Putamen (tissue), 1 donor: Measurements from ENCODE around the gene MOV10L1.

Experiments
- DNase-seq: peaks from one replicate; pipeline ENCODE4 v3.0.0-alpha.2; 2016; ENCODE audit warnings: low spot score

The MOV10L1 gene

GRCh38 chr22:50188356-50188755 lies 98.5 kb downstream of the MOV10L1 start:
- DNase-seq, result no peak

GRCh38 chr22:50189184-50189848 lies 99.5 kb downstream of the MOV10L1 start:
- DNase-seq, result no peak

- DNase-seq, result no peak
Measured at GRCh38 chr22:50189849-50190181, 100.0 kb downstream of the MOV10L1 start.

- no peak for DNase-seq
Measured at GRCh38 chr22:50190182-50190940, 100.6 kb downstream of the MOV10L1 start.

GRCh38 chr22:50190941-50191741 lies 101.3 kb downstream of the MOV10L1 start:
- no peak for DNase-seq

- no peak for DNase-seq
Measured at GRCh38 chr22:50192436-50193204, 102.8 kb downstream of the MOV10L1 start.

- no peak for DNase-seq
Measured at GRCh38 chr22:50193621-50194020, 103.8 kb downstream of the MOV10L1 start.

- no peak for DNase-seq
Measured at GRCh38 chr22:50194037-50194805, 104.4 kb downstream of the MOV10L1 start.

- DNase-seq, result no peak
Measured at GRCh38 chr22:50196256-50196655, 106.5 kb downstream of the MOV10L1 start.

GRCh38 chr22:50197000-50197800 lies 107.4 kb downstream of the MOV10L1 start:
- DNase-seq, result no peak

- DNase-seq, result no peak
Measured at GRCh38 chr22:50197856-50198623, 108.2 kb downstream of the MOV10L1 start.

GRCh38 chr22:50198624-50199017 lies 108.8 kb downstream of the MOV10L1 start:
- no peak for DNase-seq

GRCh38 chr22:50199251-50199721 lies 109.5 kb downstream of the MOV10L1 start:
- peak; percentile 50 for DNase-seq

- DNase-seq, result no peak
Measured at GRCh38 chr22:50199829-50200460, 110.1 kb downstream of the MOV10L1 start.

- DNase-seq, result peak; percentile 91
Measured at GRCh38 chr22:50200461-50201190, 110.8 kb downstream of the MOV10L1 start, which contains the start of gene SELENOO. TSS of gene SELENOO (plus strand) at chr22:50201011. CDS start at chr22:50201037, 26 bp downstream.

GRCh38 chr22:50201191-50202129 lies 111.7 kb downstream of the MOV10L1 start:
- no peak for DNase-seq

- DNase-seq, result no peak
Measured at GRCh38 chr22:50202130-50202666, 112.4 kb downstream of the MOV10L1 start.
